OCI-M2 (cell line): ENCODE data around the gene NUDT9.
"Not testable (repeated sequence)": the region's sequence is repeated elsewhere in the genome, so short reads cannot be mapped to it uniquely, and the experiment has no call there.

Experiments
- DNase-seq: peaks from one replicate; lab custom pipeline; 2025; ENCODE audit not compliant: unreplicated experiment; lab: John Stamatoyannopoulos, UW

The NUDT9 gene

GRCh38 chr4:87451537-87451936 lies 29.2 kb downstream of the NUDT9 start:
- DNase-seq = no peak

GRCh38 chr4:87458913-87459312 lies 36.5 kb downstream of the NUDT9 start:
- DNase-seq = no peak

GRCh38 chr4:87461281-87461700 lies 38.9 kb downstream of the NUDT9 start:
- no peak for DNase-seq

GRCh38 chr4:87462102-87462501 lies 39.7 kb downstream of the NUDT9 start:
- no peak for DNase-seq

- no peak for DNase-seq
Measured at GRCh38 chr4:87465739-87466366, 43.5 kb downstream of the NUDT9 start.

GRCh38 chr4:87469390-87469789 lies 47.0 kb downstream of the NUDT9 start:
- no peak for DNase-seq

- DNase-seq = no peak
Measured at GRCh38 chr4:87476934-87477333, 54.6 kb downstream of the NUDT9 start.

- DNase-seq = no peak
Measured at GRCh38 chr4:87478732-87479250, 56.4 kb downstream of the NUDT9 start.

GRCh38 chr4:87481377-87481776 lies 59.0 kb downstream of the NUDT9 start:
- no peak for DNase-seq

- not testable (repeated sequence) for DNase-seq
Measured at GRCh38 chr4:87483247-87483646, 60.9 kb downstream of the NUDT9 start.

GRCh38 chr4:87488666-87489065 lies 66.3 kb downstream of the NUDT9 start:
- DNase-seq = not testable (repeated sequence)

- no peak for DNase-seq
Measured at GRCh38 chr4:87489678-87490077, 67.3 kb downstream of the NUDT9 start.

- no peak for DNase-seq
Measured at GRCh38 chr4:87490664-87491369, 68.4 kb downstream of the NUDT9 start.

GRCh38 chr4:87491436-87491835 lies 69.1 kb downstream of the NUDT9 start:
- DNase-seq = no peak

GRCh38 chr4:87491851-87492250 lies 69.5 kb downstream of the NUDT9 start:
- DNase-seq = not testable (repeated sequence)

- DNase-seq = no peak
Measured at GRCh38 chr4:87493115-87493514, 70.7 kb downstream of the NUDT9 start.

GRCh38 chr4:87497159-87497558 lies 74.8 kb downstream of the NUDT9 start:
- DNase-seq = no peak

GRCh38 chr4:87497578-87497977 lies 75.2 kb downstream of the NUDT9 start:
- no peak for DNase-seq

GRCh38 chr4:87498446-87498900 lies 76.1 kb downstream of the NUDT9 start:
- DNase-seq = no peak

GRCh38 chr4:87499403-87500091 lies 77.2 kb downstream of the NUDT9 start:
- no peak for DNase-seq

- DNase-seq = no peak
Measured at GRCh38 chr4:87500092-87500462, 77.7 kb downstream of the NUDT9 start.
